Stimulated activated naive CD4-positive, alpha-beta T cell treated with Interleukin-2 at 50 U/mL for 16 hours (primary cell): ENCODE measurements around the gene PRR13.

Source experiments
- DNase-seq: peaks from one replicate; lab custom pipeline; 2025; lab: John Stamatoyannopoulos, UW

The PRR13 gene

DNA sequence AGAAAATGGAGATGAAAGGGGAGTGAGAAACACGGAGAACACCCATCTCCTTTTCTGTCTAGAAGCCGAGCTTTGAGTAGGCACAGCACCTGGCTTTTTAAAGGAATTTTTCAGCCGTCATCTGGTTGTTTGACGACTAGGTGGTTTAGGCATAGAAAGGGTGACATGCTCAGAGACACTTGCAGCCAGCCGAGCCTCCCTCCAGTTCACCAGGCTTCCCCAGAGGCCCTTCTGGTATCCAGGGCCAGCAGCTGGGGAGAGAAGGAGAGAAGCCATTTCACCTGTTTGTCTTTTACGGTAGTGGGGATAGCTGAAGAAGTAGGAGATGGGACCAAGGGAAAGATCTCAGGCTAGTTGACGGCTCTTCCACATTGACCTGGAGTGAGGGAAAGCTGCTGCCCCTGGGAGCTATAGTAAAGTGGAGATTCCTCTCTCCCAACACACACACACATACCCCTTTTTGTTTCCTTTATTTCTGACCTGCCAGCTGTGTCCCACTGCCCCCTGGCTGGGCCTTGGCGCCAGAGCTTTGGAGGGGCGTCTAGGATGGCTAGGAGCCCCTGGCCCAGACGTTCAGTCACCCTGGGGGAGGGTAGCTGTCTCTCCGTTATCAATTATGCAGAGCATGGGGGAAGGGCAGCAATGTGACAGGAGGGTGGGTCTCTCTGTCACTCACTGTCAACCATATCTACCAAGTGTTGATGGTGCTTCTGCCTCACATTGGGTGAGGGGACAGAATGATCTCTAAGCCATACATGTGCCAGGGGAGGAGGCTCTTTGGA is 52.3 kb downstream of the PRR13 start:
- DNase-seq = no peak
